GM21717 (cell line): ENCODE data around the gene SSR1.

Experiments
- ATAC-seq: cut with Tn5 transposase; IDR thresholded peaks from one replicate; pipeline ENCODE4 v1.9.1; 2021; ENCODE audit warnings: mild to moderate bottlenecking, moderate library complexity; ENCODE audit not compliant: unreplicated experiment

SSR1 gene

GRCh38 chr6:7218406-7218988, 94.5 kb downstream of the SSR1 start:
- no peak for ATAC-seq
